ENCODE data around the gene METTL17. TPM values are rescaled to one million over a fixed set of nuclear protein-coding genes. Genes with fewer than 3 reads are reported as not detected.

METTL17 gene
- polyA plus RNA-seq, 1 donor from 2014 or later: 231 TPM

- Histone ChIP-seq H3K27me3 (ENCODE audit: insufficient read depth, low read depth, low read length) (peaks cover 19% of the 10 kb centered on the region), H3K4me3 (ENCODE audit: low read length) (no peak overlapping the region), H3K9me2 (ENCODE audit: insufficient read depth, low read length) (no peaks in the 10 kb centered on the region), H2AFZ (ENCODE audit: low read depth, low read length) (no peak overlapping the region), H4K20me1 (ENCODE audit: insufficient read depth) (no peaks in the 10 kb centered on the region), H3K9ac (ENCODE audit: low read length) (no peak overlapping the region), H3K36me3 (ENCODE audit: insufficient read depth, low read length) (no peaks in the 10 kb centered on the region), H3F3A (ENCODE audit: insufficient read depth, low read length, poor library complexity, severe bottlenecking) (no peaks in the 10 kb centered on the region), H3K9me3 (ENCODE audit: low read length) (no peaks in the 10 kb centered on the region), H3K79me2 (replicated peaks; ENCODE audit: insufficient read depth, low read length) (no peaks in the 10 kb centered on the region), H3K27ac (ENCODE audit: low read length) (no peak overlapping the region), H3K4me2 (ENCODE audit: low read length) (no peak overlapping the region)
- TF ChIP-seq SMC3 (conservative IDR thresholded peaks at IDR 0.05; ENCODE audit: poor library complexity) (no peak), RAD21 (conservative IDR thresholded peaks at IDR 0.05) (no peak), MXI1 (conservative IDR thresholded peaks at IDR 0.05; ENCODE audit: poor library complexity, severe bottlenecking) (no peak), CTCF (IDR thresholded peaks at IDR 0.05; ENCODE audit: poor library complexity, severe bottlenecking) (no peak), EZH2 (IDR thresholded peaks at IDR 0.05; ENCODE audit: borderline replicate concordance, insufficient read depth, low read length, poor library complexity, severe bottlenecking) (no peak), TAF1 (IDR thresholded peaks at IDR 0.05; ENCODE audit: low read depth) (no peak), REST (IDR thresholded peaks at IDR 0.05; ENCODE audit: borderline replicate concordance) (no peak), POLR2AphosphoS5 (IDR thresholded peaks at IDR 0.05) (no peak), EP300 (conservative IDR thresholded peaks at IDR 0.05; ENCODE audit: poor library complexity, severe bottlenecking) (no peak)
These were observed 37.2 kb downstream of the METTL17 start for GRCh38 chr14:21026988-21027315.

GRCh38 chr14:21029917-21030316 is 40.1 kb downstream of the METTL17 start, which contains the start of gene TPPP2:
Gene TPPP2, plus strand, starts transcription at chr14:21030217. Its CDS starts 365 bp downstream, at chr14:21030582.
- H3K9ac ChIP-seq (ENCODE audit: low read length): no peak within 1 kb of the TSS
- H3K9me2 ChIP-seq (ENCODE audit: insufficient read depth, low read length): no peaks in the 10 kb centered on the region
- H3K27ac ChIP-seq (ENCODE audit: low read length): no peak within 1 kb of the TSS
- no peak within 1 kb of the TSS for H3K4me2 ChIP-seq (ENCODE audit: low read length)
- H3K4me3 ChIP-seq (ENCODE audit: low read length): no peak within 1 kb of the TSS
- H2AFZ ChIP-seq (ENCODE audit: low read depth, low read length): no peak within 1 kb of the TSS
- no peaks in the 10 kb centered on the region for H3F3A ChIP-seq (ENCODE audit: insufficient read depth, low read length, poor library complexity, severe bottlenecking)
- peaks cover 4% of the 10 kb centered on the region for H3K27me3 ChIP-seq (ENCODE audit: insufficient read depth, low read depth, low read length)
- H3K9me3 ChIP-seq (ENCODE audit: low read length): no peaks in the 10 kb centered on the region
- H3K79me2 ChIP-seq (replicated peaks; ENCODE audit: insufficient read depth, low read length): no peaks in the 10 kb centered on the region
- TF ChIP-seq POLR2AphosphoS5 (IDR thresholded peaks at IDR 0.05) (no peak), RAD21 (conservative IDR thresholded peaks at IDR 0.05) (no peak), SMC3 (conservative IDR thresholded peaks at IDR 0.05; ENCODE audit: poor library complexity) (no peak), REST (IDR thresholded peaks at IDR 0.05; ENCODE audit: borderline replicate concordance) (no peak), EP300 (conservative IDR thresholded peaks at IDR 0.05; ENCODE audit: poor library complexity, severe bottlenecking) (no peak), CTCF (IDR thresholded peaks at IDR 0.05; ENCODE audit: poor library complexity, severe bottlenecking) (no peak), MXI1 (conservative IDR thresholded peaks at IDR 0.05; ENCODE audit: poor library complexity, severe bottlenecking) (no peak), TAF1 (IDR thresholded peaks at IDR 0.05; ENCODE audit: low read depth) (no peak), EZH2 (IDR thresholded peaks at IDR 0.05; ENCODE audit: borderline replicate concordance, insufficient read depth, low read length, poor library complexity, severe bottlenecking) (no peak)
- no peaks in the 10 kb centered on the region for H3K36me3 ChIP-seq (ENCODE audit: insufficient read depth, low read length)
- no peaks in the 10 kb centered on the region for H4K20me1 ChIP-seq (ENCODE audit: insufficient read depth)

Measured in neural cell (in vitro differentiated cells).